Ramos (cell line): ENCODE results near the gene LAMA5.

Experiments used
- in situ Hi-C: fragments of 300-500 bp; cut with MboI; formaldehyde crosslinking; loops from one replicate; pipeline ENCODE4 v1.14.3; 2022; ENCODE audit warnings: low sequenced_read_pairs; ENCODE audit not compliant: unreplicated experiment

The LAMA5 gene

GRCh38 chr20:62336329-62336728, 30.8 kb downstream of the LAMA5 start:
- in situ Hi-C loops: no loop called here

GRCh38 chr20:62335532-62335931, 31.6 kb downstream of the LAMA5 start:
- in situ Hi-C loops: no loop called here

GRCh38 chr20:62334881-62335280, 32.2 kb downstream of the LAMA5 start:
- in situ Hi-C loops: no loop called here

- in situ Hi-C loops: no loop called here
Observed at GRCh38 chr20:62333820-62334595, 33.1 kb downstream of the LAMA5 start.

- in situ Hi-C loops: no loop called here
Observed at GRCh38 chr20:62332989-62333819, 33.9 kb downstream of the LAMA5 start.

- in situ Hi-C loops: no loop called here
Observed at GRCh38 chr20:62332421-62332820, 34.7 kb downstream of the LAMA5 start.

- in situ Hi-C loops: no loop called here
Observed at GRCh38 chr20:62331347-62331746, 35.8 kb downstream of the LAMA5 start.

GRCh38 chr20:62330576-62331317, 36.4 kb downstream of the LAMA5 start:
- in situ Hi-C loops: no loop called here

- in situ Hi-C loops: no loop called here
Observed at GRCh38 chr20:62329389-62330377, 37.4 kb downstream of the LAMA5 start.

- in situ Hi-C loops: no loop called here
Observed at GRCh38 chr20:62328684-62329388, 38.3 kb downstream of the LAMA5 start.

GRCh38 chr20:62327726-62328495, 39.2 kb downstream of the LAMA5 start:
- in situ Hi-C loops: no loop called here

- in situ Hi-C loops: no loop called here
Observed at GRCh38 chr20:62326959-62327725, 40.0 kb downstream of the LAMA5 start.

- in situ Hi-C loops: no loop called here
Observed at GRCh38 chr20:62326559-62326958, 40.6 kb downstream of the LAMA5 start.

- in situ Hi-C loops: no loop called here
Observed at GRCh38 chr20:62325172-62325905, 41.8 kb downstream of the LAMA5 start.

- in situ Hi-C loops: no loop called here
Observed at GRCh38 chr20:62323980-62324906, 42.9 kb downstream of the LAMA5 start.
